ENCODE measurements around the gene TNIK.

TNIK gene

DNA sequence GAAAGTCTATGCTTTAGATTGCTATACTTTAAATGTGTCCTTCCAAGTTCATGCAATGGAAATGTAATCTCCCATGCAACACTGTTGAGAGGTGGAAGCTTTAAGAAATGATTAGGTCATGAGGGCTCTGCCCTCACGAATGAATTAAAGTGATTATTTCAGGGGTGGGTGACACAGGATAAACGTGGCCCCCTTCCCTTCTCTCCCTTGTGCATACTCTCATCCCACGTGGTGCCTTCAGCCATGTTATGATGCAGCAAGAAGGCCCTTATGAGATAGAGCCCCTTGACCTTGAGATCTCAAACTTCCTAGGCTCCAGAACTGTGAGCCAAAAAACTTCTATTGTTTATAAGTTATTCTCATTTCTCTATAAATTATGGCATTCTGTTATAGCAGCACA is 183.3 kb downstream of the TNIK start:
- TF ChIP-seq, protein P1, sequence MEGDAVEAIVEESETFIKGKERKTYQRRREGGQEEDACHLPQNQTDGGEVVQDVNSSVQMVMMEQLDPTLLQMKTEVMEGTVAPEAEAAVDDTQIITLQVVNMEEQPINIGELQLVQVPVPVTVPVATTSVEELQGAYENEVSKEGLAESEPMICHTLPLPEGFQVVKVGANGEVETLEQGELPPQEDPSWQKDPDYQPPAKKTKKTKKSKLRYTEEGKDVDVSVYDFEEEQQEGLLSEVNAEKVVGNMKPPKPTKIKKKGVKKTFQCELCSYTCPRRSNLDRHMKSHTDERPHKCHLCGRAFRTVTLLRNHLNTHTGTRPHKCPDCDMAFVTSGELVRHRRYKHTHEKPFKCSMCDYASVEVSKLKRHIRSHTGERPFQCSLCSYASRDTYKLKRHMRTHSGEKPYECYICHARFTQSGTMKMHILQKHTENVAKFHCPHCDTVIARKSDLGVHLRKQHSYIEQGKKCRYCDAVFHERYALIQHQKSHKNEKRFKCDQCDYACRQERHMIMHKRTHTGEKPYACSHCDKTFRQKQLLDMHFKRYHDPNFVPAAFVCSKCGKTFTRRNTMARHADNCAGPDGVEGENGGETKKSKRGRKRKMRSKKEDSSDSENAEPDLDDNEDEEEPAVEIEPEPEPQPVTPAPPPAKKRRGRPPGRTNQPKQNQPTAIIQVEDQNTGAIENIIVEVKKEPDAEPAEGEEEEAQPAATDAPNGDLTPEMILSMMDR (IDR thresholded peaks at IDR 0.05; ENCODE audit: extremely low read depth, insufficient read depth, missing control alignments) = no peak
- in situ Hi-C loops (cut with MboI; ENCODE audit: low pct_unique_long_range_greater_than_20kb, low sequenced_read_pairs, unreplicated experiment) = no loop called here

DNA sequence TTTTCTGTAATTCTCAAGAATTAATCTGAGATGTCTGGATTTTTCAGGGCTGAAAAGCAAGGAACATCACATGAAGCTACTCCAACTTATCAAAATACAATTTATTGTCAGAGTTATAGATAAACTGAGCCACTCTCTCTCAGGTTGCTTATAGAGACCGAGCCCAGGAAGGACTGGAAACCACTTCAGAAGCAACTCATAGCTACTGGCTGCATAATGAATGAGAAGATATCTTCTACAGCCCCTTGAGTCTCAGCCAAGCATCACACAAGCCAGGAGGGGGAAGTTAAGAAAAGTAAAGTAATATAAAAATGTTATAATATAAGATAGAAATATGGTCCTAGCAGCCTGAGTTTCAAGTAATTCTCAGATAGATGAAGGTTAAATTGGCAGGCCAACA is 186.0 kb downstream of the TNIK start:
- DNase-seq (ENCODE audit: low spot score) = no peak
- in situ Hi-C loops (cut with MboI; ENCODE audit: low pct_unique_long_range_greater_than_20kb, low sequenced_read_pairs, unreplicated experiment) = no loop called here
- TF ChIP-seq, protein P1 (IDR thresholded peaks at IDR 0.05; ENCODE audit: extremely low read depth, insufficient read depth, missing control alignments) = no peak

More for the DNA sequence above, 183.3 kb downstream of the TNIK start:
- DNase-seq (ENCODE audit: low spot score) = no peak

DNA sequence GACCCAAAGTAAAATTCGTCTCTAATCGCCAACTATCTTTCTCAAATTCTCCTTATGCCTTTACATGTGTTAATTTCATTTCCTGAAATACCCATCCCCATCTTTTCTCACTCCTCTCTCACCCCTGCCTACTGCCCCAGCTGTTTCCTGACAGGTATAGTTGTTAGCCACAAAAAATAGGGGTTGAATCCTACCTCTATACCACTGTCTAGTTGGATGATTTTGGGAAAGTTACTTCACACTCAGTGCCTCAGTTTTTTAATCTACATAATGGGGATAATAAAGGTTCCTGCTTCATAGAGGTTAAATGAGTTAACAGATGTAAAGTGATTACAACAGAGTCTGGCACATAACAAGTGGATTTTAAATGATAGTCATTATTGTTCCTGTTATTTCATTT is 189.7 kb downstream of the TNIK start:
- DNase-seq (ENCODE audit: low spot score) = no peak
- TF ChIP-seq, protein P1 (IDR thresholded peaks at IDR 0.05; ENCODE audit: extremely low read depth, insufficient read depth, missing control alignments) = no peak
- in situ Hi-C loops (cut with MboI; ENCODE audit: low pct_unique_long_range_greater_than_20kb, low sequenced_read_pairs, unreplicated experiment) = no loop called here

DNA sequence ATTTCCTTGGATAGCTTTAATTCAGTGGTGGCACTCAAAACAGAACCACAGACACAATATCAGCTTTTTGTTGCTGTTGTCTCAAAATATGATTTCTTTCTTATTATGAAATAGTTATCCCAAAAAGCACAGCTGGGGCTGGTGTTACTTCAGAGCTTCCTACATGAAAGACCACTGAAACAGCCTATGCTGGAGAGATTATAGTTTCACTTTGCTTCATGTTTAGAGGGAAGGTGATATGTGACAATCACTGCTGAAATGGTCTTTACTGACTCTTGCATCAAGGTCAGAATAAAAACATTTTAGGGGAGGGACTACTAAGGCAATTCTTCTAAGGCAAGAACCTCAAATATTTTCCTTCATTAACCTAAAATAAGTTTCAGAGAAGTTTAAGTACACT is 190.7 kb downstream of the TNIK start:
- in situ Hi-C loops (cut with MboI; ENCODE audit: low pct_unique_long_range_greater_than_20kb, low sequenced_read_pairs, unreplicated experiment) = no loop called here
- TF ChIP-seq, protein P1 (IDR thresholded peaks at IDR 0.05; ENCODE audit: extremely low read depth, insufficient read depth, missing control alignments) = no peak
- DNase-seq (ENCODE audit: low spot score) = no peak

DNA sequence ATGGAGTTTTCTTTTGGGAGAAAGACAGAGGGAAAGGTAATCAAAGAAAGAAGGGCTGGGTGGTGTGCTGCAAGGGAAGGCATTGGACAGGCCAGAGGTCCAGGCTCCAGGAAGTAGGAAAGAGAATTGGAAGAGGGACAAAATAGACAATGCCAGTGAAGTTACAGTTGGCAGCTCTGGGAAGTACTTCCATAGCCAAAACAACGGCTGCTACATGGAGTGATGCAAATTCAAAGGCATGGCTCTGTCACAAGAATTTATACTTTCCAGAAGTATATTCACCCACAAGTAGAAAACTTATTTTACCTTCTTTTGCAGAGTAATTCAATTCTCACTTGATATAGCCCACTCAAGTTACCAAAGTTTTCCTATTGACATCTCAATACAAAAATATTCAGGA is 191.5 kb downstream of the TNIK start:
- TF ChIP-seq, protein P1 (IDR thresholded peaks at IDR 0.05; ENCODE audit: extremely low read depth, insufficient read depth, missing control alignments) = no peak
- in situ Hi-C loops (cut with MboI; ENCODE audit: low pct_unique_long_range_greater_than_20kb, low sequenced_read_pairs, unreplicated experiment) = no loop called here
- no peak for DNase-seq (ENCODE audit: low spot score)

DNA sequence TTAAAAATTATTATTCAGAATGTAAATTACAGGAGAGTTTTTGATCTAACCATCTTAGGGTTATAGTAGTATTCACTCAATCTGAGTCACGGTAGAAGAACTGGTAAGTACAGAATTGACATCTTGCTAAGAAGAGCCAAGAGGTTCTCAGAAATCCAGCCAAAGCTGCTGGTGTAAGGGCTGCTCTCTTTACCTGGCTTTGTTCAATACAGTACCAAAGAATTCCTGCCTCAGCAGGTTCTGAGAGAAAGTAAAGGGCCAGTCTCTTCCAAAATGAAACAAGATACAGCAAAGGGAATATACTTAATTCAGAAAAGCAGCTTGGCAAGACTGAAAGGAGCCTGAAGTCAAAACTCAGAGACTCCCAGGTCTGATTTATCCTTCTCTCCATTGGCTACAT is 193.1 kb downstream of the TNIK start:
- DNase-seq (ENCODE audit: low spot score) = no peak
- in situ Hi-C loops (cut with MboI; ENCODE audit: low pct_unique_long_range_greater_than_20kb, low sequenced_read_pairs, unreplicated experiment) = no loop called here
- TF ChIP-seq, protein P1 (IDR thresholded peaks at IDR 0.05; ENCODE audit: extremely low read depth, insufficient read depth, missing control alignments) = no peak

DNA sequence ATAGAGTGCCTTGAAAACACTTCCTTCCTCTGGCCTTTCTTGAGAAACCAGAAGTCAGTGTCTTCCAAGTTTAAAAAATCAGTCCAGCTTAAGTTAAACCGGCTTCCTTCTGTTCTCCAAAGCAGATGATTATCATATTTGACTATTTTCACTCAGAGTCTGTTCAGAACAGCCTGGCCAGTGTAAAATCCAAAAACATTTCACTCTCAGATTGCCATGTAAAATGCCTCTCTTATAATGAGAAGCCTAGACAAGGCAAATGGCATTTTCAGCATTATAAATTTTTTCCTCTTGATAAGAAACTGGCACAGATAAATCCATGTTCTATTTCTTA is 193.5 kb downstream of the TNIK start:
- in situ Hi-C loops (cut with MboI; ENCODE audit: low pct_unique_long_range_greater_than_20kb, low sequenced_read_pairs, unreplicated experiment) = no loop called here
- TF ChIP-seq, protein P1 (IDR thresholded peaks at IDR 0.05; ENCODE audit: extremely low read depth, insufficient read depth, missing control alignments) = no peak
- no peak for DNase-seq (ENCODE audit: low spot score)
